ENCODE data around the gene AFF1.

AFF1 gene

DNA sequence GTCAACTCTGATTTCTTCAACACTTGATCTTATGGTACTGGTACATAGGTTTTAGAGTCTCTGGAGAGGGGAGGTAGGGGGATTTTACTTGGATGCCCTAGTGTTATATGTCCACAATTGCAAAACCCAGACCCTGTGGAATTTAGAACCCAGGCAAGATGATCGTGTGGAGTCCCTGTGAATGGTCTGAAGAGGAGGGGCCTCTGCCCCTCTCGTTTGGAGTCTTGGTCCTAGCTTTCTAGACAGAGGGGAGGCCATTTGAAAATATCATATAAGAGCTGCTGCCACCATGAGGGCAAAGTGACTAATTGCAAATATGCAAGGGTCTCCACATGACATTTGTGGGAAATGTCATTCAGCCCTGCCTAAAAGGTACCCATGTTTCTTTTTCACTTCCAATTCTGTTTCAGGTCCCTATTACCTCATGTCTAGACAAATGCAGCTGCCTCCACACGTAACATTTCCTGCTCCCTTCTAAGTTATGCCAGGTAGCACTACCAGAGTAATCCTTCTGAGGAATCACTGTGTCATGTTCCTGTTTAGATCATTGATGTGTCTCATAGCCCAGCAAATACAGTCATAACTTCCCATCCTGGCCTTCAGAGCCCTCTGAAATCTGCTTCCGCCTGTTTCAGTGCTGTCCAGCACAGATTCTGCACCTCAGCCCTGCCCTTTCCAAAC is 158.8 kb downstream of the AFF1 start:
- TF ChIP-seq, protein P1, sequence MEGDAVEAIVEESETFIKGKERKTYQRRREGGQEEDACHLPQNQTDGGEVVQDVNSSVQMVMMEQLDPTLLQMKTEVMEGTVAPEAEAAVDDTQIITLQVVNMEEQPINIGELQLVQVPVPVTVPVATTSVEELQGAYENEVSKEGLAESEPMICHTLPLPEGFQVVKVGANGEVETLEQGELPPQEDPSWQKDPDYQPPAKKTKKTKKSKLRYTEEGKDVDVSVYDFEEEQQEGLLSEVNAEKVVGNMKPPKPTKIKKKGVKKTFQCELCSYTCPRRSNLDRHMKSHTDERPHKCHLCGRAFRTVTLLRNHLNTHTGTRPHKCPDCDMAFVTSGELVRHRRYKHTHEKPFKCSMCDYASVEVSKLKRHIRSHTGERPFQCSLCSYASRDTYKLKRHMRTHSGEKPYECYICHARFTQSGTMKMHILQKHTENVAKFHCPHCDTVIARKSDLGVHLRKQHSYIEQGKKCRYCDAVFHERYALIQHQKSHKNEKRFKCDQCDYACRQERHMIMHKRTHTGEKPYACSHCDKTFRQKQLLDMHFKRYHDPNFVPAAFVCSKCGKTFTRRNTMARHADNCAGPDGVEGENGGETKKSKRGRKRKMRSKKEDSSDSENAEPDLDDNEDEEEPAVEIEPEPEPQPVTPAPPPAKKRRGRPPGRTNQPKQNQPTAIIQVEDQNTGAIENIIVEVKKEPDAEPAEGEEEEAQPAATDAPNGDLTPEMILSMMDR (IDR thresholded peaks at IDR 0.05; ENCODE audit: borderline replicate concordance, insufficient read depth, low read depth, low read length), result peak; percentile 50; the same call in 1 of the 2 replicates
- H3K4me3 ChIP-seq (ENCODE audit: low read depth, low read length), result no peak overlapping the region

DNA sequence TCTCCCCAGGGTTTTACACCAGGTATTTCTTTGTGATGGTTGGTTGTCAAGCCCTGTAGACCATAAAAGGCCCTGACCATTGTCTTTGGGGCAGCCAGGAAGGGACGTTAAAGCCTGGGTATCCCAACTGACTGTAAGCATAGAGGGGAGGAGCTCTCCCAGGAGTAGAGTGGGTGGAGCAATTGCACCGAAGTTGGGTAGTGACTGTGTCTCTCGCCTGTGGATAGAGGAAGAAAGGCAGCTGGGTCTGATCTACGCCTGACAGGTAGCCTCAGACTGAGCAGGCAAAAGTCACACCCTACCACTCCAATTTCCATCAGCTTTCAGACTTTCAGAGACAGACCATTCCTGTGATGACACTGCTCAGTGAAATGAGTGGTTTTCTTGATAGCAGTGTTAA is 162.3 kb downstream of the AFF1 start:
- TF ChIP-seq, protein P1 (IDR thresholded peaks at IDR 0.05; ENCODE audit: borderline replicate concordance, insufficient read depth, low read depth, low read length), result no peak
- H3K4me3 ChIP-seq (ENCODE audit: low read depth, low read length), result no peak overlapping the region

DNA sequence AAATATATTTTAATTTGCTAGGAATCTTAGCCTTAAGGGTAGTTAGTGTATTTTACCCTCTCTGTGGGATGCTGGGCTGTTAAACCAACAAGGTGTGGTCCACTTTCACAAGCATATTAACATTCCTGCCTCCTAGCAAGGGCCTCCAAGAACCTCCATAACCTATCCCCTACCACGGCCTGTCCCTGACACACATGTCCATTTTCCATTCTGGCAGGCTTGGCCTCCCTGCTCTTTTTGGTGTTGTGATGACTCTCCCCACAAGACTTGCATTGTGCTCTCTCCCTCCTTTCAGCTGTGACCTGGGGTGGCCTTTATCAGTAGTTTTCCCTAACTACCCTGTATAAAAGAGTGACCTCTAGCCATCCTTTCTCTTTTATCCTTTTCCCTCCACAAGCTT is 165.4 kb downstream of the AFF1 start:
- no peak overlapping the region for H3K4me3 ChIP-seq (ENCODE audit: low read depth, low read length)
- TF ChIP-seq, protein P1 (IDR thresholded peaks at IDR 0.05; ENCODE audit: borderline replicate concordance, insufficient read depth, low read depth, low read length), result no peak

DNA sequence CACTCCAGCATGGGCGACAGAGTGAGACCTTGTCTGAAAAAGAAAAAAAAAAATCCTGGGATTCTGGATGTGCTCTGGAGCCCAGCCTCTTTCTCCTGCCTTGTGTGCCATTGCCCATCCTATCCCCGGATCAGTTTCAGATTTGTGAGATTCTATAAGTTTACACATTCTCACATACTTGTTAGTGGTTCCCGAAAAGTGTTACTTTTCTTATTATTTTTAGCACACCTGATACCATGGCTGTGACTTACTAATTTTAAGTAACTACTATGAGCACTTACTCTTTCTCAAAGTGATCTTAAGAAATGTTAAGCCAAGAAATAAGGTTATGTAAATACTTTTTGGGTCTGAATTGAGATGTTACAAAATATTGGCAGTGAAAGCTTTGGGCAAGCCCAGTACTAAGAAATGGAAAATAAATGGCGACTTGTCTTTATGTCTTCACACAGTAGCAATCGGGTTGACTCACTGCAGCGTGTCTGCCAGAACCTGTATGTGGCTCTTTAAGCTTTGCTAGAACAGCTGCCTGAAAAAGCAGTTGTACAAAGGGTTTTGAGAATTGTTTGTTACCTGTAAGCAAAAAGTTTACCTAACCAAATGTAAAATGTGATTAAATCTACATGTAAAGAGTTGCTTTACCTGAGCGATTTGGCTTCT is 166.9 kb downstream of the AFF1 start:
- TF ChIP-seq, protein P1 (IDR thresholded peaks at IDR 0.05; ENCODE audit: borderline replicate concordance, insufficient read depth, low read depth, low read length), result no peak
- no peak overlapping the region for H3K4me3 ChIP-seq (ENCODE audit: low read depth, low read length)

DNA sequence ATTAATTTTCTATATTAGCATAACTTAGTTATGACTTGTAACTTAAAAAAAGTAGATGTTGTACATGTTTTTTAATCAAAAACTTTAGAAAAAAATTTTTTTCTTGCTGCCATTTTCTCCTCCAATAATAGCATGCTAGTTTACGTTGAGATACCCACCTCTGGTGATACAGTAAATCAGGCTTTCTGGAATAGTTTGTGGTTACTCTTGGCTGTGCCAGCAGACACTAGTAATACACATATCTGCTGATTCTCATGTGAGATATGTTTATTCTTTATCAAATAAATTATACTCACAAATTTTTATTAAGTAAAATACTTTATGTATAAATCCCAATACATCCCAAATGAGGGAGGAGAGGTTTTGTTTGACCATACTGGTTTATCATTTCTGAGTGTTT is 168.3 kb downstream of the AFF1 start:
- H3K4me3 ChIP-seq (ENCODE audit: low read depth, low read length), result no peak overlapping the region
- TF ChIP-seq, protein P1 (IDR thresholded peaks at IDR 0.05; ENCODE audit: borderline replicate concordance, insufficient read depth, low read depth, low read length), result no peak

DNA sequence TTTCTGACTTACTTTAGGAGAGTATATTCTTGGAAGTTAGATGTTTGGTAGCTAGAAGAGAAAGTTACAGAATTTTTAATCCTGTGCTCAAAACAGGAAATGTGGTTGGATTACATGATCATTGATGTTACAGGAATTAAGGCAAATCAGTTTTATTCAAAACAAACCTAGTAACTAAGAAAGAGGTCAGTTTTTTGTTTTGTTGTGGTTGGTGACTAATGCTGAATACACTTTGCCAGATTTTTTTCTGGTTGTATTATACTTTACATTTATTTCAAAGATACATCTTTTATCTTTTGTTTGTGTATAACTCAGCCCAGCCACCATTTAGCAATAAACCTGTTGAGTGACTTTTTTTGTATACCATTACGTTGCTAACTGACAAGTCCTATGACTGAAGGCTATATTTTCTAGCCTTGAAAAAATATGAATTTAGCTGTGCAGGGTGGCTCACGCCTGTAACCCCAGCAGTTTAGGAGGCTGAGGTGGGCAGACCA is 168.9 kb downstream of the AFF1 start:
- TF ChIP-seq, protein P1 (IDR thresholded peaks at IDR 0.05; ENCODE audit: borderline replicate concordance, insufficient read depth, low read depth, low read length), result no peak
- H3K4me3 ChIP-seq (ENCODE audit: low read depth, low read length), result no peak overlapping the region
